ENCODE measurements around the gene AHCYL2.
"Not testable (repeated sequence)": the region's sequence is repeated elsewhere in the genome, so short reads cannot be mapped to it uniquely, and the experiment has no call there.

The AHCYL2 gene

DNA sequence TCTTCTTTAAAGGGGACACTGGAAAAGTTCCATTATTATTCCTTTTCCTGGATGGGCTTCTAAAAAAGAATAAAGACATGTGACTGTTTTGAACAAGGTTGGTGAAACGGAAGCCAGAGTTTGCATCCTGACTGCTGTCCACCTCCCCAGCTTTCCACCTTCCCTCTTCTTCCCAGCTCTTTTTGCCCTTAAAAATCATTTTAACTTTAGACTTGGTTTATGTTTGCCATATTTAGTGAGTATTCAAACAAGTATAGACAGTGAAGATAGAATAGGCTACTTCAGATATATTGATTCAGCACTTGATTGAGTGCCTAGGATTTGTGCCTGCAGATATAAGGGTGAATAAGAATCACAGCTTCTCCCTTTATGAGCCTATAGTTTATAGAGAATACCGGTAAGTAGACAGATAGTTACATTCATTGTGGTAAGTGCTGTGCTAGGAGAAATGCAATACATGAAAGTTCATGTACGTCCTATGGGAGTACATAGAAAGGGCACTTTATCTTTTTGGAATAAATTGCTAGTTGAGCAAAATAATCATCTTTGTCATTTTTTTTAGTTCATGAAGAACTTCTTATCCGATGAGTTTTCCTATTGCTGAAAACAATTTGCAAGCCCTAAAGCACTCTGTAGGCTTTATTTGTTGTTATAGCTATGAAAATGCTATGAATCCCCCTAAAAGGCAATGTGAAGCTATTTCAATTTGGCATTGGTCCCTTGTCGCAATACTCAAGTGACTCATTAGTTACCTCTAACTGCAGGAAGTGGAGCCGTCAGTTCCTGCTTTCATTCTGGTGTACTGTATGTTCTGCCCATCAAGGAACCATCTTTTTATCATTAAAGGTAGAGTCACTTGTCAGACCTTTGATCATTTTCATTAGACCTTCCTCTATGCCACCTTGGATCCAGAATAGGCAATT lies 152.2 kb downstream of the AHCYL2 start:
- DNase-seq (ENCODE audit: low read depth in 2 of 2, low spot score in 1 of 2), result no peak

DNA sequence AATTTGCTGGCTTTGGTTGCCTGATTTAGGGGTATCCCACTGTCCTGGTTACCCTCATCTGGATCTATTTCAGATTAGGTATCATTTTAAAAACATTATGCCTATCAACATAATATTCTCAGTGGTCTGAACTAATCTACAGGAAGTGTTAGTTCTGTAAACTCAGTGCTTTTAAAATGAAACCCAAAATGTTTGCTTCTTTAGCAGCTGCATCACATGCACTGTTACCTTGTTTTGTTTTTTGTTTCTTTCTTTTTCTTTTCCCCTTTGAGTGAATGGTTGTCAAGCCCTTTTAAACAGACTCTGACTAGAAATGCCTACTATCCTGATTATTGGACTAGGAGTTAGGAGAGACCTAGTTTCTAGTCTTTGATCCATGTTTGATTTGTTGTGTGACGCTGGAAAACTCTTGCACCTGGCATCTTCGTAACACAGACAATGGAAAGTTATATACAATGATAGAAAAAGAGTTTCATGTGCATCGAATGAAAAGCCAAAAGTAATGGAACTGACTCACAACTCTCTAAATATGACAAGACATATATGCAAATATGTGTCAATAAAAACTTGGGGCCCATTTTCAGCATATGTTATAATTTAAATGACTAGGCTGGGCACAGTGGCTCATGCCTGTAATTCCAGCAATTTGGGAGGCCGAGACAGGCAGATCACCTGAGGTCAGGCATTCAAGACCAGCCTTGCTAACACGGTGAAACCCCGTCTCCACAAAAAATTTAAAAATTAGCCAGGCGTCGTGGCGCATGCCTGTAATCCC lies 157.1 kb downstream of the AHCYL2 start:
- no peak for DNase-seq (ENCODE audit: low read depth in 2 of 2, low spot score in 1 of 2)

DNA sequence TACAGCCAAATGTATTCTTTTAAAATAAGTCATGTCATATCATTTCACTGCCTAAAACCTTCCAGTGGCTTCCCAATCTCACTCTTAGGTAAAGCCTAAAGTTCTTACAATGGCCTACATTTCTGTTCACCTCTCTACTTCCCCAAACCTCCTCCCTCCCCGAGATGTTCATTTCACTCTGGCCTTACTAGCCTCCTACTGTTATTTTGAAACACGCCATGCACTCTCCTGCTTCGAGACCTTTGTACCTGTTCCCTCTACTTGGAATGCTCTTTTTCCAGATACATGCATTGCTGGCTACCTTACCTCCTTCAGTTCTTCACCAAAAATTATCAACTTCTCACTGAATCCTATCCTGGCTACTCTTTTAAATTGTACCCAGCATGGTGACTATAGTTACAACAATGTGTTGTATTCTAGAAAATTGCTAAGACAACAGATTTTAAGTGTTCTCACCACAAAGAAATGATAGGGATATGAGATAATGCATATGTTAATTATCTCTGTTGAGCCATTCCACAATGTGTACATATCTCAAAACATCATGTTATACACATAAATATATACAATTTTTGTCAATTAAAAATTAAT lies 158.8 kb downstream of the AHCYL2 start:
- no peak for DNase-seq (ENCODE audit: low read depth in 2 of 2, low spot score in 1 of 2)

DNA sequence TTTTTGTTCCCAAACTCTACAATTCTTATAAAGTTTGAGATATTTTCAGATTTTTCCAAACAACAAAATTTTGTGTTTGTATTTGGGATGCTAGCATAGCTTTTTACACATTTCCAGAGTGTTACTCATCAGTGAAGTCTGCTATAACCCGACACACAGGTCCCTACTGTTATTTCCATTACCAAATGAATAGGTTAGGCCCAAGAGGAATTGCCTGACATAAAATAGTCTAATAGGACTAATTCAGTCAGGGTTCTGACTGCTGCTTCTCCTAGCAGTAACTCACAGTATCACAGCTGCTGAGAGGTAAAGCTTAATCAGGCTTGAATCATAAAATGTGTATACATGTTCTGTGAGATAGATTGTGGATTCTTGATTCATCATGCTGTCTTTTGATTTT lies 160.3 kb downstream of the AHCYL2 start:
- no peak for DNase-seq (ENCODE audit: low read depth in 2 of 2, low spot score in 1 of 2)

DNA sequence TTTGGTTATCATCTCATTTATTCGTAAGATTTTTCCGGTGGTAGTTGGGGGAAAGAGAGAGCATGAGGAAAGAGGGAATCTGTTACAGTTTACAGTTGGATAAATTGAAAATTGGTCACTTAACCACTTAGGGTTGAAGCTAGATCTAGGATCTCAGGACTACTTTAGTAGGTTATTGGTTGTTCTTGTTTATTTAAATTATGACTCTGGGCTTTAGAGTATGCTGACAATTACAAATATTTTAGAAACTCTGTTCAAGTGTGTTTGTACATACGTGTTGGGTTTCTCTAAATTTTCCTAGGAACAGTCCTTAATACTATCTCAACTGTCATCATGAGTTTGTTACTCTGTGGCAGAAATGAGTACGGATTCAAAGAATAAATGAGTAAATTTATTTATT lies 160.8 kb downstream of the AHCYL2 start:
- DNase-seq (ENCODE audit: low read depth in 2 of 2, low spot score in 1 of 2), result no peak

DNA sequence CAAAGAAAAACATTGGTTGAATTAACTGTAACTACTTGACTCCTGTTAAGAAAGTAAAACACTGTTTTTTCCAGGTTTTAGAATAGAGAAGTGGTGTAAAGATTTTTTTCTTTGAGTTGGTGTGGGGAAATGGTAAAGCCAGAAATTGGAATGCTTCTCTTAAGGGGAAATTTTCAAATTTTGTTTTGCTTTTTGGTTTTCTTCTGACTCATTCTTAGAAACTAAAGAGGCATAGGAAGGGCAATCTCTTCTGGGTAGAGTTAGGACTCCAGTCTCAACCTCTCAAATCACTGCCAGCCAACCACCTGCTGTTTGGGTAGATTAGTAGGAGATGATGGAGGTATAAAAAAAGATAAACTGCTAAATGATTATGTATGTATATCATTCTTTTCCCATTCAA lies 161.7 kb downstream of the AHCYL2 start:
- DNase-seq (ENCODE audit: low read depth in 2 of 2, low spot score in 1 of 2), result no peak

GRCh38 chr7:129387537-129387936 lies 162.7 kb downstream of the AHCYL2 start:
- DNase-seq (ENCODE audit: low read depth in 2 of 2, low spot score in 1 of 2), result no peak

- no peak for DNase-seq (ENCODE audit: low read depth in 2 of 2, low spot score in 1 of 2)
These were observed 163.7 kb downstream of the AHCYL2 start for GRCh38 chr7:129388333-129389098.

- no peak for DNase-seq (ENCODE audit: low read depth in 2 of 2, low spot score in 1 of 2)
These were observed 165.0 kb downstream of the AHCYL2 start for GRCh38 chr7:129389829-129390228.

- no peak for DNase-seq (ENCODE audit: low read depth in 2 of 2, low spot score in 1 of 2)
These were observed 165.5 kb downstream of the AHCYL2 start for GRCh38 chr7:129390314-129390713.

GRCh38 chr7:129391546-129392171 lies 166.8 kb downstream of the AHCYL2 start:
- DNase-seq (ENCODE audit: low read depth in 2 of 2, low spot score in 1 of 2), result no peak

DNA sequence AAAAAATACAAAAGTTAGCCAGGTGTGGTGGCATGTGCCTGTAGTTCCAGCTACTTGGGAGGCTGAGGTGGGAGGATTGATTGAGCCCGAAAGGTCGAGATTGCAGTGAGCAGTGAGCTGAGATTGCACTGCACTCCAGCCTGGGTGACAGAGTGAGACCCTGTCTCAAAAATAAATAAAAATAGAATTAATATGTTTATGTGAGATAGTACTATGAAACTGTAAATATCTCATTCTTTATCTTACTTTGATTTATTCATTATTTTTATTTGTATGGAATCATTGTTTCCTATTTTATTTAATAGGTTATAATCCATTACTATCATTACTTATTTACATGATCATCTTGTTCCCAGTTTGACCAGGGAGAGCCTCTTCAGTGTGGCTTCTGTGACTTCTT lies 168.4 kb downstream of the AHCYL2 start:
- no peak for DNase-seq (ENCODE audit: low read depth in 2 of 2, low spot score in 1 of 2)

DNA sequence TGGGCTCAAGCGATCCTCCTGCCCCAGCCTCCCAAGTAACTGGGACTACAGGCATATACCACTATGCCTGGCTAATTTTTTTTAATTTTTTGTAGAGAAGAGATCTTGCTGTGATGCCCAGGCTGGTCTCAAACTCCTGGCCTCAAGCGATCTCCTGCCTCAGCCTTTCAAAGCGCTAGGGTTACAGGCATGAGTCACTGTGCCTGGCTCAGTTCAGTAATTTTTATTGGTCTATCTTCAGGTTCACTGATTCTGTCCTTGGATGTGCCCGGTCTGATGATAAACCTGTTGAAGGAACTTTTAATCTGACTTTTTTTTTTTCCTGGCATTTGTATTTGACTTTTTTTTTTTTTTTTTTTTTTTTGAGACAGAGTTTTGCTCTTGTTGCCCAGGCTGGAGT lies 169.3 kb downstream of the AHCYL2 start:
- no peak for DNase-seq (ENCODE audit: low read depth in 2 of 2, low spot score in 1 of 2)

DNA sequence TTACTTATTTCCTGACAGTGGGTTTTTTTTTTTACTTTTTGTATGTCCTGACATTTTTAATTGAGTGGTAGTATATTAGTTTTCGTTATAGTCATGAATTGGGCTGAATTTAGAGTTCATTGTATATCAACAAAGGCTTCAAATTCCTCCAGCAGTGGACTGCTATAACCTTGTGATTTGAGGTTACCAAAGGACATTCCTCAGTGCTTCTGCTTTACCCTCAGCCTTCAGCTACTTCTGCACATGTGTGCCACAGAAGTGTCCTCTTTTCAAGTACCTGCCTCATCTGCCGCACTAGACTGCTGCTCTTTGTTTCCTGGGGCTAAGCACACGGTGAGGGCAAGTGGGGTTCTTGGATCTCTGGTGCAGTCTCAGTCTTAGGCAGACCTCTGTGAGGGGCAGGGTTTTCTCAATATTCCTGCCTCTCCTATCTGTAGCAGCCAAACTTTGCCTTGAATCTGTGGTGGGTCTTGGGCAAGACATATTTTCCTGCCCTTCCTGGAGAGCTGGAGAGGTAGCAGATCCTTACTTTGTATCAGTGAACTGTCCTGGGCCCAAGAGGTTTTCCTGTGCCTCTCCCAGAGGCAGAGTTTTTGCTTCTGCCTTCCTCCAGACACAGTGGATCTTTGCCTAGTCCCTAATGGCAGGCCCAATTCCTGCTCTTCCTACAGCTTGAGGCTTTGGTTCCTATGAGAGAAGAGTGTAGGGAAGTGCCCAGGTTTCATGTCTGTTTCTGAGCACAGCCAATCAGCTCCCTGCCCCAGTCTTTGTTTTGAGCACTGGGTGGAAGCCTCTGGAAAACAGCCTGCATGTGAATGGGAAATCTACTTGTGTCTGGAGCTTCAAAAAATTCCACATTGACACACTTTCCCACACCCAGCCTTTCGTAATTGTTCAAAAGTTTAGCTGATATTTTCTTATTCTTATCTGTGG lies 170.4 kb downstream of the AHCYL2 start:
- DNase-seq (ENCODE audit: low read depth in 2 of 2, low spot score in 1 of 2), result no peak

- DNase-seq (ENCODE audit: low read depth in 2 of 2, low spot score in 1 of 2), result no peak
These were observed 176.6 kb downstream of the AHCYL2 start for GRCh38 chr7:129401228-129401966.

- DNase-seq (ENCODE audit: low read depth in 2 of 2, low spot score in 1 of 2), result no peak
These were observed 177.4 kb downstream of the AHCYL2 start for GRCh38 chr7:129401967-129402860.

GRCh38 chr7:129405527-129405926 lies 180.7 kb downstream of the AHCYL2 start:
- DNase-seq (ENCODE audit: low read depth in 2 of 2, low spot score in 1 of 2), result no peak

DNA sequence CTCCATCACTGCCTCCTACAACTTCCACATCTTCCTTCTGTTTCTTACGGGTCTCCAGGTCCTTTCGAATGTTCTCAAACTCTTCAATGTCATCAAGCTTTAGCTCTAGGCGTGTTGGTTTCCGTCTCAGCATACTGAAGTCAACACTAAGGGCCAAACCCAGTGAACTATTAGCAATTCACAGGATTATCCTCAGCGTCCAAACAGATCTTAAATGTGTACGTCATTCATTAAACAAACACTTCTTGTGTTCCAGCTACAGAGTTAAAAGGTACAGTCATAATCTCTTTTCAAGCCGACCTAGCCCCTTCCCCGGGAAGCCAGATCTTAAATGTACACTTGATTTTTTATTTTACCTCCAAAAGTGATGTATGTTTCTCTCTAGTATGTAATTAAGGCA lies 185.4 kb downstream of the AHCYL2 start:
- not testable (repeated sequence) for DNase-seq (ENCODE audit: low read depth in 2 of 2, low spot score in 1 of 2)
